ENCODE results near the gene FAM120B.

Gene FAM120B

DNA sequence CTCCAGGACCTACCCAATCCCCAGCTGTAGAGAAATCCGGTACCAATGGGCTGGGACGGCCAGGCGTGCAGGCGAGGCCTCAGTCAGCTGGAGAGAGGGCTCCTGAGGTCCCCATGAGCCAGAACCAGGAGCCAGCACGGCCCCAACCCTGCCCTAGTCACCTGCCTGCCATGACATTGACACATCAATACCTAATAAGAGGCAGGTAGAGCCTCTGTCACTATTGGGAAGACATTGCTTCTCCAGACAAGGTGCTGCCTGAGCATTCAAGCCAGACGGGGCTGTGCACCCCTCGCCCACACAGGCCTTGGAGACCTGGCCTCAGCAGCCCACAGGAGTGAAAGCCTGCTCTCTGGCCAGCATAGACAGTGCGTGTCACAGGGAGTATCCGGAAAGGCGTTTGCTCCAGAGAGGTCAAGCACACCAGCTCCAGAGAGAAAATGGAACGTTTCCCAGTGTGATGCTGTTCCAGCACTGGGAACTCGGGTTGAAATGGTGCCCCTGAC lies 19.1 kb upstream of the FAM120B start:
- H3K27me3 Mint-ChIP-seq (ENCODE audit: low read depth): peaks cover 54% of the 10 kb centered on the region

GRCh38 chr6:170288091-170288631 lies 18.4 kb upstream of the FAM120B start:
- Mint-ChIP-seq H3K27me3 (ENCODE audit: low read depth) (peaks cover 61% of the 10 kb centered on the region), H3K9me3 (no peaks in the 10 kb centered on the region)

More for the DNA sequence above, 19.1 kb upstream of the FAM120B start:
- DNase-seq (ENCODE audit: low spot score): no peak
- no peak overlapping the region for H3K27ac Mint-ChIP-seq
- H3K4me3 Mint-ChIP-seq: no peak overlapping the region
- peaks cover 18% of the 10 kb centered on the region for H3K4me1 Mint-ChIP-seq (ENCODE audit: low read depth)
- peaks cover 1% of the 10 kb centered on the region for H3K36me3 Mint-ChIP-seq (ENCODE audit: low read depth)
- no peaks in the 10 kb centered on the region for H3K9me3 Mint-ChIP-seq

GRCh38 chr6:170288852-170289179 lies 17.7 kb upstream of the FAM120B start:
- Mint-ChIP-seq H3K27me3 (ENCODE audit: low read depth) (peaks cover 67% of the 10 kb centered on the region), H3K4me3 (peak overlapping the region; percentile 81), H3K27ac (peak overlapping the region; percentile 13), H3K36me3 (ENCODE audit: low read depth) (peaks cover 1% of the 10 kb centered on the region), H3K4me1 (ENCODE audit: low read depth) (peaks cover 26% of the 10 kb centered on the region), H3K9me3 (no peaks in the 10 kb centered on the region)
- DNase-seq (ENCODE audit: low spot score): no peak

More at GRCh38 chr6:170288091-170288631, 18.4 kb upstream of the FAM120B start:
- Mint-ChIP-seq H3K4me1 (ENCODE audit: low read depth) (peaks cover 21% of the 10 kb centered on the region), H3K36me3 (ENCODE audit: low read depth) (peaks cover 1% of the 10 kb centered on the region), H3K27ac (no peak overlapping the region), H3K4me3 (peak overlapping the region; percentile 81)
- no peak for DNase-seq (ENCODE audit: low spot score)

- no peak overlapping the region for H3K27ac Mint-ChIP-seq
- peaks cover 26% of the 10 kb centered on the region for H3K4me1 Mint-ChIP-seq (ENCODE audit: low read depth)
- peak overlapping the region; percentile 81 for H3K4me3 Mint-ChIP-seq
- peaks cover 1% of the 10 kb centered on the region for H3K36me3 Mint-ChIP-seq (ENCODE audit: low read depth)
- H3K27me3 Mint-ChIP-seq (ENCODE audit: low read depth): peaks cover 73% of the 10 kb centered on the region
- H3K9me3 Mint-ChIP-seq: no peaks in the 10 kb centered on the region
- DNase-seq (ENCODE audit: low spot score): no peak
Observed at GRCh38 chr6:170289180-170289931, 17.2 kb upstream of the FAM120B start.

DNA sequence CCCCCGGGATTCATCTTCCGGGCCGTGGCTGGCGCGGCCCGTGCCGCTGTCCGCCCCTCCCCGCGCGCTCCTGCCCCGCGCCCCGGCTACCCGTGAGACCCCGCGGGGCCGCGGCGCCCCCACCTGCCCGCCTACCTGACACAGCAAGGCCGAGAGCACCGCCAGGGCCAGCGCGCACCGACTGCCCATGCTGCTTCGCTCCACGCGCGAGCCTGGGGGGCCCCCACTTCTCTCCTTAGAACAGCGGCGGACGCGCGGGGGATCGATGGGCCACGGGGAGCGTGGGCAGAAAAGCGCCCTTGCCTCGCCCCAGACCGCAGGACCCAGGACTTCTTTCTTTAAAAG lies 16.6 kb upstream of the FAM120B start:
- H3K4me3 Mint-ChIP-seq: peak overlapping the region; percentile 80
- no peaks in the 10 kb centered on the region for H3K9me3 Mint-ChIP-seq
- H3K27me3 Mint-ChIP-seq (ENCODE audit: low read depth): peaks cover 75% of the 10 kb centered on the region
- peaks cover 26% of the 10 kb centered on the region for H3K4me1 Mint-ChIP-seq (ENCODE audit: low read depth)
- no peak for DNase-seq (ENCODE audit: low spot score)
- H3K36me3 Mint-ChIP-seq (ENCODE audit: low read depth): peaks cover 1% of the 10 kb centered on the region
- no peak overlapping the region for H3K27ac Mint-ChIP-seq

DNA sequence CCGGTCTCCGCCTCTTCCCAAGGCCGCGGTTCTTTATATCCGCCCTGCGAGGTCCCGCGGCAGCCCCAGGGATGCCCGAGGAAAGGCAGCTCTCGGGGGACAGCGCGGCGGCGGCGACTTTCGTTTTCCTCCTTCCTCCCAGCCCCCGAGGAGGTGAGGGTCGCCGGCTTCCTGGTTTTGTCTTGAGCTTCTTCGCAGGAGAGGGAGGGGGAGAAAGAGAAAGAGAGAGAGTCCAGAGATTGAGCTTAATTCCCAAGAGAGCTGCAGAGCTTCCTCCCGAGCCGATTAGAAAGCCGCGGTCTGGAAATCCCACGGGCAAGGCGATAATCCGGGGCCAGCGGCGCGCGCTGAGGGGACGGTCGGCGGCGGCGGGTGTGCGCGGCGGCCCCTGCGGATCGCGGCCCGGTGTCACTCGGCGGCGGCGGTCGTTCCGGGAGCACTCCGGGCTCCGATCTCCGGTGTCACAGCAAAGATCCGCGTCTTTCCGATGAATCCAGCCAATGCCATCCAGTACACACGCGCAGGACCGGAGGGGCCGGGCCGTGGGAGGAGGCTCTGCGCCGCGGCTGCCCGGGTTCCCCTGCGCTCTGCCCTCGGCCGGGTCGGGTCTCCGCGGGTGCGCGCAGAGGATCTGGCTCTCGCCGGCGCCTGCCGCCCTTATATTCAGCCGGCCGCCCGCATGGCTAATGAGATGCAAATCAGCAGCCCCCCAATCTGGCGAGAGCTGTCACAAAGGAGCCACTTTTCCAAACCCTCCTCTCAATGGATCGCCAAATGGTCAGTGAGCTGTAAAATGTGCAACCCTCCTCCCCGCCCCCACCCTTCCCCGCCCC lies 16.0 kb upstream of the FAM120B start, which contains the start of gene DLL1:
DLL1 (minus strand) TSS at position 783 of the 833 bp plus-strand sequence. CDS start 939 bp downstream, outside the sequence.
- H3K9me3 Mint-ChIP-seq: no peaks in the 10 kb centered on the region
- H3K4me1 Mint-ChIP-seq (ENCODE audit: low read depth): peaks cover 26% of the 10 kb centered on the region
- H3K27me3 Mint-ChIP-seq (ENCODE audit: low read depth): peaks cover 74% of the 10 kb centered on the region
- H3K27ac Mint-ChIP-seq: peak within 1 kb of the TSS; percentile 65
- peaks cover 1% of the 10 kb centered on the region for H3K36me3 Mint-ChIP-seq (ENCODE audit: low read depth)
- no peak for DNase-seq (ENCODE audit: low spot score)
- peak within 1 kb of the TSS; percentile 80 for H3K4me3 Mint-ChIP-seq

DNA sequence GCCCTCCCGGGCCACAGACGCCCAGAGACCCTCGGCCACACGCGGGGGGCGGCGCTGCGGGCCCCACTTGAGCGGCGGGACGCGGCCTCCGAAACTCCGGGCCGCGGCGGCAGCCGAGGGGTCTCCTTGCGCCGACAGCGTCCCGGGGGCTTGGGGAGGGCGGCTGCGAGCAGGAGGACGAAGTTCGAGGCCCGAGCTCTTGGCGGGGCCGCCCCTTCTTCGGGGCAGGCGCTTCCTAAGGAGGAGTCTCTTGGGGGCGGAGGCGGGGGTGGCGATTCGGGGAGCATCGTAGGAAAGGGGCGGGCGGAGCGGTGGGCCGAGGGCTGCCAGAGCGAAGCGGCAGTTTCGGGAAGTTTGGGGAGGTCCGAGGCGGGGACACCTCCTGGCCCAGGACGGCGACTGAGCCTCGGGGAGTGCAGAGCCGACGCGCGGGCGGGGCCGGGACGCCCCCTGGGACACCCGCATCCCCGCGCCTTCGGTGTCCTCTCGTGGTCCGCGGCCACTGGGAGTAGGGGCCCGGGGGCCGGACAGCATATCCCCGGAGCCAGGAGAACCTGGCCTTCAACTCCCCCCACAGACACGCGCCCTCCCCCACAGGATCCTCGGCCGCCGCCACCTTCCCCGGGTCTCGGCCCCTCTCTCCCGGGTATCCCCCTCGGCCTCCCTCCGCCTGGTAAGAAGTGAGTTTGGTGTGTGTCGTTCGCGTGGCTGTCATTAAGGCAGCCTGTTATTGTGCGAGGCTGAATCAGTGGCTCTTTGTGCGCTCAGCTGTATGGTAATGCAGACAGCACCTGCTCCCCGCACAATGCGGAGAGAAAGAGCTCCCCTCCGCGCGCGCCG lies 15.1 kb upstream of the FAM120B start:
- Mint-ChIP-seq H3K36me3 (ENCODE audit: low read depth) (peaks cover 1% of the 10 kb centered on the region), H3K9me3 (no peaks in the 10 kb centered on the region), H3K27ac (peak overlapping the region; percentile 65), H3K4me1 (ENCODE audit: low read depth) (peaks cover 26% of the 10 kb centered on the region), H3K4me3 (peak overlapping the region; percentile 73), H3K27me3 (ENCODE audit: low read depth) (peaks cover 73% of the 10 kb centered on the region)
- no peak for DNase-seq (ENCODE audit: low spot score)

DNA sequence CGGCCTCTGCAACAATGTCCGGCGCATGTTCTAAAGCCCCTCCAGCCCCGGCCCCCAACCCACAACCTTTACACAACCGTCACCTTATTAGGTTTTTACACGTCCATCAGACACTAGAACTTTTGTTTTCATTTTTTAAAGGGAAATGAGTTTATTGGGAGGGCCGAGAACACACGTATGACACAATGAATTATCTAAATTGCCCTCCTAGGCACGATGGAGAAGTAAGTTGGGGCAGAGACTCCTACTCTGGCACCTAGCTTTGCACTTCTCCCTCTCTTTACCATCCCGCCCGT lies 14.5 kb upstream of the FAM120B start:
- no peaks in the 10 kb centered on the region for H3K9me3 Mint-ChIP-seq
- peaks cover 68% of the 10 kb centered on the region for H3K27me3 Mint-ChIP-seq (ENCODE audit: low read depth)
- peaks cover 1% of the 10 kb centered on the region for H3K36me3 Mint-ChIP-seq (ENCODE audit: low read depth)
- DNase-seq (ENCODE audit: low spot score): no peak
- peak overlapping the region; percentile 65 for H3K27ac Mint-ChIP-seq
- peak overlapping the region; percentile 73 for H3K4me3 Mint-ChIP-seq
- H3K4me1 Mint-ChIP-seq (ENCODE audit: low read depth): peaks cover 26% of the 10 kb centered on the region

- H3K27me3 Mint-ChIP-seq (ENCODE audit: low read depth): peaks cover 68% of the 10 kb centered on the region
- H3K36me3 Mint-ChIP-seq (ENCODE audit: low read depth): peaks cover 1% of the 10 kb centered on the region
- no peaks in the 10 kb centered on the region for H3K9me3 Mint-ChIP-seq
- peaks cover 26% of the 10 kb centered on the region for H3K4me1 Mint-ChIP-seq (ENCODE audit: low read depth)
- peak overlapping the region; percentile 73 for H3K4me3 Mint-ChIP-seq
- DNase-seq (ENCODE audit: low spot score): no peak
- no peak overlapping the region for H3K27ac Mint-ChIP-seq
Observed at GRCh38 chr6:170292407-170293158, 14.0 kb upstream of the FAM120B start.

GRCh38 chr6:170293341-170294231 lies 13.0 kb upstream of the FAM120B start:
- no peak for DNase-seq (ENCODE audit: low spot score)
- Mint-ChIP-seq H3K9me3 (no peaks in the 10 kb centered on the region), H3K4me1 (ENCODE audit: low read depth) (peaks cover 25% of the 10 kb centered on the region), H3K36me3 (ENCODE audit: low read depth) (peaks cover 1% of the 10 kb centered on the region), H3K27me3 (ENCODE audit: low read depth) (peaks cover 68% of the 10 kb centered on the region), H3K27ac (peak overlapping the region; percentile 44), H3K4me3 (no peak overlapping the region)

DNA sequence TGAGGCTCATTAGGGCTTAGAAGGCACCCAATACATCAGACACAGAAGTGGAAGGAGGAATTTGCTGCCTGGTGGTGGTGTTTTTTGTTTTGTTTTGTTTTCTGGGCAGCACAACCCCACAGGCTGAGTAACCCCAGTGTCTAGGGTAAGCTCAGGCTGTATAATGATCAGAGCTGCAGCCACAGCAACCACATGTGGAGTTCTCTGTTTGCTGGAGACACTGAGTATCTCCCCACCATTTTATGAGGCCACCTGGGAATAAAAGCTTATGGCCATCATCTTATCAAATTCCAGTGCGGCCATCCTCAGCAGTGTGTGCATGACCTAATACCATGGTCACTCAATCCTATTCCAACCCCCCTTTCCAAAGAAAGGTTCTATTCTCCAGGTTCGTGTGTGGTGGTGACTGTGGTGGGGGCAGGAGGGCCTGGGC lies 12.2 kb upstream of the FAM120B start:
- Mint-ChIP-seq H3K27ac (no peak overlapping the region), H3K4me3 (no peak overlapping the region), H3K36me3 (ENCODE audit: low read depth) (peaks cover 1% of the 10 kb centered on the region), H3K27me3 (ENCODE audit: low read depth) (peaks cover 70% of the 10 kb centered on the region), H3K4me1 (ENCODE audit: low read depth) (peaks cover 22% of the 10 kb centered on the region), H3K9me3 (no peaks in the 10 kb centered on the region)
- DNase-seq (ENCODE audit: low spot score): no peak

- Mint-ChIP-seq H3K27ac (no peak overlapping the region), H3K9me3 (no peaks in the 10 kb centered on the region), H3K4me3 (peak overlapping the region; percentile 36), H3K27me3 (ENCODE audit: low read depth) (peaks cover 76% of the 10 kb centered on the region), H3K36me3 (ENCODE audit: low read depth) (peaks cover 1% of the 10 kb centered on the region), H3K4me1 (ENCODE audit: low read depth) (peaks cover 22% of the 10 kb centered on the region)
- no peak for DNase-seq (ENCODE audit: low spot score)
Observed at GRCh38 chr6:170294813-170295509, 11.6 kb upstream of the FAM120B start.

All from T-helper 2 cell treated with Interferon-gamma antibody and Interleukin-4, amounts not matched to agents 5 μg/mL and 100 μg/mL, for 36 hours (primary cell).